GM13977 (cell line): ENCODE results near the gene PGRMC1.
"Not testable (repeated sequence)": the region's sequence is repeated elsewhere in the genome, so short reads cannot be mapped to it uniquely, and the experiment has no call there.

Source experiments
- DNase-seq: peaks from one replicate; pipeline ENCODE4 v3.0.0; 2012; ENCODE audit warnings: low spot score
- in situ Hi-C: fragments of 300-500 bp; cut with MboI; formaldehyde crosslinking; loops from one replicate; pipeline ENCODE4 v1.12.0; 2022; ENCODE audit warnings: low sequenced_read_pairs, low pct_unique_long_range_greater_than_20kb, mixed read lengths, inconsistent platforms; ENCODE audit not compliant: unreplicated experiment
- TF ChIP-seq, protein P1 (sequence below): IDR thresholded peaks from 2 replicates; pipeline ENCODE4 v1.5.1; 2012; ENCODE audit warnings: mild to moderate bottlenecking, control low read depth; ENCODE audit not compliant: insufficient read depth; ENCODE audit errors: extremely low read depth, missing control alignments

PGRMC1 gene

DNA sequence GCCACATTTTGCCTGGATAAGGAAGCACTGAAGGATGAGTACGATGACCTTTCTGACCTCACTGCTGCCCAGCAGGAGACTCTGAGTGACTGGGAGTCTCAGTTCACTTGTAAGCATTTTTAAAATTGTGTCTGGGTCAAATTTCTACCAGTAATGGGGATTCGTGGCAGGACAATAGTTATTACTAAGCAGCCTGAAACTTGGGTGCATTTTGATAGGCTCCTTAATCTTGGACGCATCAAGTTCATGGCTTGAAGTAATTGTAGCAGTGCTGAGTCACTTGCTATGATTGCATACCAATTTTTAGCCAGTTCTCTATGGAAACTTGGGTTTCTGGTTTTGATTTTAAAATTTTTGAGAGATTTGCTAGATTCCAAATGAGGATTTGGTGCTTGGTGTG, 4.3 kb downstream of the PGRMC1 start:
- TF ChIP-seq, protein P1, sequence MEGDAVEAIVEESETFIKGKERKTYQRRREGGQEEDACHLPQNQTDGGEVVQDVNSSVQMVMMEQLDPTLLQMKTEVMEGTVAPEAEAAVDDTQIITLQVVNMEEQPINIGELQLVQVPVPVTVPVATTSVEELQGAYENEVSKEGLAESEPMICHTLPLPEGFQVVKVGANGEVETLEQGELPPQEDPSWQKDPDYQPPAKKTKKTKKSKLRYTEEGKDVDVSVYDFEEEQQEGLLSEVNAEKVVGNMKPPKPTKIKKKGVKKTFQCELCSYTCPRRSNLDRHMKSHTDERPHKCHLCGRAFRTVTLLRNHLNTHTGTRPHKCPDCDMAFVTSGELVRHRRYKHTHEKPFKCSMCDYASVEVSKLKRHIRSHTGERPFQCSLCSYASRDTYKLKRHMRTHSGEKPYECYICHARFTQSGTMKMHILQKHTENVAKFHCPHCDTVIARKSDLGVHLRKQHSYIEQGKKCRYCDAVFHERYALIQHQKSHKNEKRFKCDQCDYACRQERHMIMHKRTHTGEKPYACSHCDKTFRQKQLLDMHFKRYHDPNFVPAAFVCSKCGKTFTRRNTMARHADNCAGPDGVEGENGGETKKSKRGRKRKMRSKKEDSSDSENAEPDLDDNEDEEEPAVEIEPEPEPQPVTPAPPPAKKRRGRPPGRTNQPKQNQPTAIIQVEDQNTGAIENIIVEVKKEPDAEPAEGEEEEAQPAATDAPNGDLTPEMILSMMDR: no peak
- DNase-seq: no peak
- in situ Hi-C loops: no loop called here

DNA sequence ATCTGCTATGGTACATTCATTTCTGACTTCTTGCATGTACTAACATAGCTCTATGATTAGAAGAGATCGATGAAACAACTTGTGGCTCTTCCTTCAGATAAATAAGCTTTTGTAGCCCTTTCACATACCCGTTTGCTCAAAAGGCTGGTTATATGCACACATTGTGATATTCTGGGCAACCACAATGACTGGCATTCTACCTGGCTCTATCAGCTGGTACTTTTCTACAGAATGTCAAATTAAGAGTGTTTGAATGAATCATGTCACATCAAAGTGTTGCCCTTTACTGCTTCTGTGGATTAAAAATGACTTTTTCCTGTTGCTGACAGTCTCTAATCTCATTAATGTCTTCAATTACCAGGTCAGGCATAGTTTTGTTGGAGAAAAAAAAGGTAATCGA, 11.6 kb downstream of the PGRMC1 start:
- in situ Hi-C loops: no loop called here
- TF ChIP-seq, protein P1: no peak
- no peak for DNase-seq

GRCh38 chrX:119249891-119250290, 13.8 kb downstream of the PGRMC1 start:
- DNase-seq: no peak
- TF ChIP-seq, protein P1: no peak
- in situ Hi-C loops: no loop called here

GRCh38 chrX:119251386-119251785, 15.3 kb downstream of the PGRMC1 start:
- no peak for DNase-seq
- in situ Hi-C loops: no loop called here
- TF ChIP-seq, protein P1: no peak

DNA sequence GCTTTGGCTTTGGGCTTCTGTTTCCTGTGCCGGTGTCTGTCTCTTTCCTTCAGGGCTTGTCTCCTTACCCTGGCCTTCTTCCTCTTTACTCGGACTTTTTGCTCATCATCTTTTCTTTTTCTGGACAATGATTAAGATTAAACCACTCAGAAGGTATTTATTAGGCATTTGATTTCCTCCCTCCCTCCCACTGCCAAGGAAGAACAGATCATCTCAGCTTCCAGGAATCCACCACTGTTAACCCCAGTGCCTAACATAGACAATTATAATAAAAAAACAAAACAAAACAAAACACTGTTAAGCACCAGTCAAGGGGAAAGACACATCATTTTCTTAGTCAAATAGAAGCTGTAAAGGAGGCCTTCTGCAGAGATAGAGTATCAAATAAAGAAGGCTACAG, 16.6 kb downstream of the PGRMC1 start:
- TF ChIP-seq, protein P1: no peak
- DNase-seq: no peak
- in situ Hi-C loops: no loop called here

GRCh38 chrX:119266364-119266995, 30.4 kb downstream of the PGRMC1 start:
- TF ChIP-seq, protein P1: peak; percentile 85
- in situ Hi-C loops: no loop called here
- DNase-seq: peak; percentile 52

- in situ Hi-C loops, DNase-seq: not testable (repeated sequence)
Measured at GRCh38 chrX:119267115-119267514, 31.0 kb downstream of the PGRMC1 start.
